Caco-2 (cell line): ENCODE results near the gene BCL7A. TPM values are rescaled to one million over a fixed set of nuclear protein-coding genes. Genes with fewer than 3 reads are reported as not detected.

Experiments
- BruUV-seq: library from RNA; stranded (reverse); fragments of 400-500 nt; replicated peaks from 2 replicates; lab custom pipeline; 2021; lab: Mats Ljungman, UMichigan
- CTCF ChIA-PET: fragments of 300-600 bp; sonication (Branson Sonifier 250); formaldehyde crosslinking; loops from one replicate; lab custom pipeline; 2022; ENCODE audit warnings: antibody characterized with exemption; lab: Charles Lee
- POLR2A ChIA-PET: fragments of 300-600 bp; sonication (Branson Sonifier 250); formaldehyde crosslinking; loops from one replicate; lab custom pipeline; 2022; ENCODE audit warnings: antibody characterized with exemption; lab: Charles Lee
- DNase-seq, 2 experiments: peaks; one replicate each; pipeline versions ENCODE4 v3.0.0 to v3.0.0-alpha.2; 2020 to 2022
- H3K27me3 ChIP-seq: replicated peaks from 2 replicates; pipeline ENCODE4 v1.6.0; 2011; ENCODE audit warnings: low read length; ENCODE audit not compliant: control insufficient read depth, insufficient read depth
- H3K36me3 ChIP-seq: 2 replicates; pipeline ENCODE4 v1.5.1; 2011; ENCODE audit warnings: low read length; ENCODE audit not compliant: control insufficient read depth, insufficient read depth
- H3K4me1 ChIP-seq: fragments of 250-450 bp; sonication (Bioruptor Pico); 2 replicates; pipeline ENCODE4 v1.5.1; 2020; ENCODE audit warnings: mild to moderate bottlenecking
- H3K4me3 ChIP-seq: 2 replicates; pipeline ENCODE4 v1.5.1; 2011; ENCODE audit warnings: low read depth, mild to moderate bottlenecking, control low read depth, low read length
- H3K9me3 ChIP-seq: fragments of 250-450 bp; sonication (Bioruptor Pico); 2 replicates; pipeline ENCODE4 v1.5.1; 2020; ENCODE audit warnings: mild to moderate bottlenecking, moderate library complexity
- H3K27ac Mint-ChIP-seq: one replicate; pipeline ENCODE4 v1.8.0; 2022; ENCODE audit warnings: mixed read lengths; ENCODE audit not compliant: unreplicated experiment
- H3K27me3 Mint-ChIP-seq: one replicate; pipeline ENCODE4 v1.8.0; 2022; ENCODE audit warnings: mixed read lengths; ENCODE audit not compliant: insufficient read depth, unreplicated experiment
- H3K36me3 Mint-ChIP-seq: one replicate; pipeline ENCODE4 v1.8.0; 2022; ENCODE audit warnings: mild to moderate bottlenecking, mixed read lengths; ENCODE audit not compliant: insufficient read depth, unreplicated experiment
- H3K4me1 Mint-ChIP-seq: one replicate; pipeline ENCODE4 v1.8.0; 2022; ENCODE audit warnings: low read depth, mixed read lengths; ENCODE audit not compliant: unreplicated experiment
- H3K4me3 Mint-ChIP-seq: one replicate; pipeline ENCODE4 v1.8.0; 2022; ENCODE audit warnings: mild to moderate bottlenecking, moderate library complexity, mixed read lengths; ENCODE audit not compliant: unreplicated experiment
- H3K9me3 Mint-ChIP-seq: one replicate; pipeline ENCODE4 v1.8.0; 2022; ENCODE audit warnings: mixed read lengths; ENCODE audit not compliant: unreplicated experiment
- CTCF ChIP-seq, 2 experiments: fragments of 200-600 bp in 1 of 2; IDR thresholded peaks; 1 replicate in 1 of 2; 2 replicates in 1 of 2; pipeline versions ENCODE4 v1.5.1 to v1.8.0; 2011 to 2022; ENCODE audit warnings: antibody characterized with exemption in 1 of 2, control low read depth in 1 of 2, inconsistent platforms in 1 of 2, low read depth in 1 of 2, low read length in 1 of 2, mild to moderate bottlenecking in 1 of 2, moderate library complexity in 1 of 2; ENCODE audit not compliant: insufficient read depth in 1 of 2, severe bottlenecking in 1 of 2, unreplicated experiment in 1 of 2
- intact Hi-C: fragments of 100-400 bp; cut with micrococcal nuclease; formaldehyde crosslinking; loops from one replicate; pipeline ENCODE4 v1.10.0; 2022; ENCODE audit not compliant: unreplicated experiment
- total RNA-seq: library from RNA; stranded (reverse); gene quantifications from 2 replicates; pipeline ENCODE4 v1.2.3, GENCODE V29; 2022

Gene BCL7A
- total RNA-seq, 1 experiment from 2014 or later = 15.5 TPM

DNA sequence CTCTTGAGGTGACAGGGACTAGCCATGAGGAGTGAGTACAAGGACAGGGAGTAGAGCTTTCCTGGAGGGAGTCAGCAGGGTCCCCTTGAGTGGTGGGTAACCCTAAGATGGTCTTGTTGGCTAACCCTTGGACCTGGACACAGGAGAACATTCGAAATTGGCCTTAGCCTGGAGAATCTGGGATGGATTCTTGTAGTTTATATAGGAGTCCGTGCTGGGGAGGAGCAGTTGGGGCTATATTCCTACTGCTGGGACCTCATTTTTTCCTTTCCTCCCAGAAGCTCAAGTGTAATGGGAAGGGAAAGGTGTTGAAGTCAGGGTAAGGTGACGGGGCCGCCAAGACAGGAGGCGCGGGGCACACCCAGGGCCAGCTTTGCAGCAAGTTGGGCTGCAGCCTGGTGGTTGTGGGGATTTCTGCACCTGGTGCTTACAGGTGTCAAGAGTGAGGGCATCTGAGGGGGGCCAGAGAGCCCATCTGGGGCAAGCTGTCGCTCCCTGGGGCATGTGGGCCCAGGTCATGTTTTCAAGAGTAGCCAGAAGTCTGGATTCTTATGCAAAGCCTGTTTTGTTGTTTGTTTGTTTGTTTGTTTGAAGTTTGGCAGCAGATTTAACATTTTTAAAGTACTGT is 5.1 kb downstream of the BCL7A start:
- H3K36me3 Mint-ChIP-seq = no peaks in the 10 kb centered on the region
- H3K36me3 ChIP-seq = no peaks in the 10 kb centered on the region
- no peaks in the 10 kb centered on the region for H3K4me1 Mint-ChIP-seq
- CTCF ChIA-PET = no interaction called here
- POLR2A ChIA-PET = no interaction called here
- H3K9me3 ChIP-seq = no peaks in the 10 kb centered on the region
- no peaks in the 10 kb centered on the region for H3K27me3 ChIP-seq
- H3K4me3 ChIP-seq = no peak overlapping the region
- no peak overlapping the region for H3K27ac Mint-ChIP-seq
- no peak overlapping the region for H3K4me3 Mint-ChIP-seq
- no peak for DNase-seq
- H3K27me3 Mint-ChIP-seq = no peaks in the 10 kb centered on the region
- H3K9me3 Mint-ChIP-seq = no peaks in the 10 kb centered on the region
- TF ChIP-seq CTCF (IDR thresholded peaks at IDR 0.05; ENCODE audit: insufficient read depth in 1 of 2, low read depth in 1 of 2, low read length in 1 of 2, severe bottlenecking in 1 of 2, unreplicated experiment in 1 of 2) = no peak
- intact Hi-C loops = no loop called here
- BruUV-seq = no TSS peak
- peaks cover 10% of the 10 kb centered on the region for H3K4me1 ChIP-seq

- no peak overlapping the region for H3K4me3 Mint-ChIP-seq
These were observed 6.7 kb downstream of the BCL7A start for GRCh38 chr12:122028165-122028904.

More at GRCh38 chr12:122028165-122028904, 6.7 kb downstream of the BCL7A start:
- Mint-ChIP-seq H3K36me3 (no peaks in the 10 kb centered on the region), H3K27ac (no peak overlapping the region), H3K27me3 (no peaks in the 10 kb centered on the region), H3K9me3 (no peaks in the 10 kb centered on the region), H3K4me1 (no peaks in the 10 kb centered on the region)
- Histone ChIP-seq H3K36me3 (no peaks in the 10 kb centered on the region), H3K4me1 (peaks cover 9% of the 10 kb centered on the region), H3K4me3 (no peak overlapping the region), H3K27me3 (no peaks in the 10 kb centered on the region), H3K9me3 (no peaks in the 10 kb centered on the region)
- CTCF ChIA-PET = interaction anchor here (0.6 to 0.7 kb wide), 2 partner anchors 70 to 123 kb away, joined by 3 to 6 read pairs; no protein-coding TSS in a partner anchor
- POLR2A ChIA-PET = no interaction called here
- intact Hi-C loops = no loop called here
- DNase-seq = no peak
- TF ChIP-seq CTCF (IDR thresholded peaks at IDR 0.05; ENCODE audit: insufficient read depth in 1 of 2, low read depth in 1 of 2, low read length in 1 of 2, severe bottlenecking in 1 of 2, unreplicated experiment in 1 of 2) = no peak
- BruUV-seq = no TSS peak
